NCI-H2196 (cell line): ENCODE data around the gene IFNL2.
"Not testable (repeated sequence)": the region's sequence is repeated elsewhere in the genome, so short reads cannot be mapped to it uniquely, and the experiment has no call there.

ENCODE experiments used
- DNase-seq: peaks from one replicate; lab custom pipeline; 2025; ENCODE audit not compliant: unreplicated experiment; lab: John Stamatoyannopoulos, UW

IFNL2 gene

GRCh38 chr19:39296055-39296645 lies 28.0 kb downstream of the IFNL2 start, which contains the start of gene IFNL1:
Gene IFNL1, plus strand, starts transcription at chr19:39296407. Its CDS starts 15 bp downstream, at chr19:39296422.
- DNase-seq, result no peak

GRCh38 chr19:39296906-39297305 lies 28.7 kb downstream of the IFNL2 start:
- DNase-seq, result no peak

GRCh38 chr19:39297931-39298634 lies 29.9 kb downstream of the IFNL2 start:
- no peak for DNase-seq

- no peak for DNase-seq
These were observed 31.2 kb downstream of the IFNL2 start for GRCh38 chr19:39299404-39299803.

GRCh38 chr19:39299832-39300231 lies 31.6 kb downstream of the IFNL2 start:
- DNase-seq, result no peak

GRCh38 chr19:39301021-39301420 lies 32.8 kb downstream of the IFNL2 start:
- DNase-seq, result no peak

- DNase-seq, result no peak
These were observed 33.4 kb downstream of the IFNL2 start for GRCh38 chr19:39301562-39301961.

GRCh38 chr19:39303373-39304184 lies 35.4 kb downstream of the IFNL2 start:
- no peak for DNase-seq

- no peak for DNase-seq
These were observed 36.0 kb downstream of the IFNL2 start for GRCh38 chr19:39304185-39304513.

- no peak for DNase-seq
These were observed 36.7 kb downstream of the IFNL2 start for GRCh38 chr19:39304701-39305571.

GRCh38 chr19:39306075-39306474 lies 37.9 kb downstream of the IFNL2 start:
- no peak for DNase-seq

- peak; percentile 88 for DNase-seq
These were observed 39.0 kb downstream of the IFNL2 start for GRCh38 chr19:39307046-39307821.

- no peak for DNase-seq
These were observed 39.8 kb downstream of the IFNL2 start for GRCh38 chr19:39307822-39308530.

GRCh38 chr19:39308531-39309304 lies 40.5 kb downstream of the IFNL2 start:
- peak; percentile 65 for DNase-seq

- not testable (repeated sequence) for DNase-seq
These were observed 41.1 kb downstream of the IFNL2 start for GRCh38 chr19:39309305-39309670.

- DNase-seq, result no peak
These were observed 42.5 kb downstream of the IFNL2 start for GRCh38 chr19:39310558-39311311.

- DNase-seq, result no peak
These were observed 46.0 kb downstream of the IFNL2 start for GRCh38 chr19:39314016-39314728.

- DNase-seq, result no peak
These were observed 47.7 kb downstream of the IFNL2 start for GRCh38 chr19:39315933-39316332.
